Measurements from ENCODE around the gene PACSIN3. TPM values are rescaled to one million over a fixed set of nuclear protein-coding genes. Genes with fewer than 3 reads are reported as not detected.

PACSIN3 gene
- total and polyA plus RNA-seq, 2 of the 13 experiments (the other 11 are each of a cell fraction or from before 2014, with no cell fraction given), result 47.9 to 93.3 TPM

GRCh38 chr11:47152953-47153950 is 33.0 kb downstream of the PACSIN3 start (continued):
- TF ChIP-seq NFYB (CRISPR knock-in tag; IDR thresholded peaks at IDR 0.05), result no peak
- TF ChIP-seq, protein P1, sequence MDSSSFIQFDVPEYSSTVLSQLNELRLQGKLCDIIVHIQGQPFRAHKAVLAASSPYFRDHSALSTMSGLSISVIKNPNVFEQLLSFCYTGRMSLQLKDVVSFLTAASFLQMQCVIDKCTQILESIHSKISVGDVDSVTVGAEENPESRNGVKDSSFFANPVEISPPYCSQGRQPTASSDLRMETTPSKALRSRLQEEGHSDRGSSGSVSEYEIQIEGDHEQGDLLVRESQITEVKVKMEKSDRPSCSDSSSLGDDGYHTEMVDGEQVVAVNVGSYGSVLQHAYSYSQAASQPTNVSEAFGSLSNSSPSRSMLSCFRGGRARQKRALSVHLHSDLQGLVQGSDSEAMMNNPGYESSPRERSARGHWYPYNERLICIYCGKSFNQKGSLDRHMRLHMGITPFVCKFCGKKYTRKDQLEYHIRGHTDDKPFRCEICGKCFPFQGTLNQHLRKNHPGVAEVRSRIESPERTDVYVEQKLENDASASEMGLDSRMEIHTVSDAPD (CRISPR knock-in tag; IDR thresholded peaks at IDR 0.05), result no peak
- TF ChIP-seq, protein P2, sequence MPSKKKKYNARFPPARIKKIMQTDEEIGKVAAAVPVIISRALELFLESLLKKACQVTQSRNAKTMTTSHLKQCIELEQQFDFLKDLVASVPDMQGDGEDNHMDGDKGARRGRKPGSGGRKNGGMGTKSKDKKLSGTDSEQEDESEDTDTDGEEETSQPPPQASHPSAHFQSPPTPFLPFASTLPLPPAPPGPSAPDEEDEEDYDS (CRISPR knock-in tag; IDR thresholded peaks at IDR 0.05), result no peak
- no peak for TF ChIP-seq LRRFIP1 (CRISPR knock-in tag; conservative IDR thresholded peaks at IDR 0.05)
- no peak for TF ChIP-seq MAFK (conservative IDR thresholded peaks at IDR 0.05 in 1 of 2, IDR thresholded peaks at IDR 0.05 in 1 of 2; ENCODE audit: low read length in 2 of 2)
- no peak for TF ChIP-seq ZNF7 (CRISPR knock-in tag; IDR thresholded peaks at IDR 0.05)
- no peak for TF ChIP-seq RERE (CRISPR knock-in tag; IDR thresholded peaks at IDR 0.05; ENCODE audit: low read depth)
- no peak for TF ChIP-seq FLYWCH1 (CRISPR knock-in tag; IDR thresholded peaks at IDR 0.05)
- TF ChIP-seq ATF4 (CRISPR knock-in tag; IDR thresholded peaks at IDR 0.05), result no peak
- no peak for TF ChIP-seq ZNF576 (CRISPR knock-in tag; IDR thresholded peaks at IDR 0.05)
- no peak for TF ChIP-seq NCOA2 (CRISPR knock-in tag; IDR thresholded peaks at IDR 0.05)
- TF ChIP-seq, protein P3, sequence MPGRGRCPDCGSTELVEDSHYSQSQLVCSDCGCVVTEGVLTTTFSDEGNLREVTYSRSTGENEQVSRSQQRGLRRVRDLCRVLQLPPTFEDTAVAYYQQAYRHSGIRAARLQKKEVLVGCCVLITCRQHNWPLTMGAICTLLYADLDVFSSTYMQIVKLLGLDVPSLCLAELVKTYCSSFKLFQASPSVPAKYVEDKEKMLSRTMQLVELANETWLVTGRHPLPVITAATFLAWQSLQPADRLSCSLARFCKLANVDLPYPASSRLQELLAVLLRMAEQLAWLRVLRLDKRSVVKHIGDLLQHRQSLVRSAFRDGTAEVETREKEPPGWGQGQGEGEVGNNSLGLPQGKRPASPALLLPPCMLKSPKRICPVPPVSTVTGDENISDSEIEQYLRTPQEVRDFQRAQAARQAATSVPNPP (CRISPR knock-in tag; IDR thresholded peaks at IDR 0.05), result no peak
- TF ChIP-seq, protein P4, sequence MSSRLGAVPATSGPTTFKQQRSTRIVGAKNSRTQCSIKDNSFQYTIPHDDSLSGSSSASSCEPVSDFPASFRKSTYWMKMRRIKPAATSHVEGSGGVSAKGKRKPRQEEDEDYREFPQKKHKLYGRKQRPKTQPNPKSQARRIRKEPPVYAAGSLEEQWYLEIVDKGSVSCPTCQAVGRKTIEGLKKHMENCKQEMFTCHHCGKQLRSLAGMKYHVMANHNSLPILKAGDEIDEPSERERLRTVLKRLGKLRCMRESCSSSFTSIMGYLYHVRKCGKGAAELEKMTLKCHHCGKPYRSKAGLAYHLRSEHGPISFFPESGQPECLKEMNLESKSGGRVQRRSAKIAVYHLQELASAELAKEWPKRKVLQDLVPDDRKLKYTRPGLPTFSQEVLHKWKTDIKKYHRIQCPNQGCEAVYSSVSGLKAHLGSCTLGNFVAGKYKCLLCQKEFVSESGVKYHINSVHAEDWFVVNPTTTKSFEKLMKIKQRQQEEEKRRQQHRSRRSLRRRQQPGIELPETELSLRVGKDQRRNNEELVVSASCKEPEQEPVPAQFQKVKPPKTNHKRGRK (CRISPR knock-in tag; IDR thresholded peaks at IDR 0.05), result no peak
